Muscle of arm (tissue), 12 donors: Measurements from ENCODE around the gene BMP8B. TPM values are rescaled to one million over a fixed set of nuclear protein-coding genes. Genes with fewer than 3 reads are reported as not detected.
A peak's percentile ranks its signal among the peaks of the same experiment; 100 is the strongest.

Experiments
- DNase-seq: peaks from one replicate; pipeline ENCODE4 v3.0.0-alpha.2; 2013
- polyA plus RNA-seq, 12 donors: library from polyadenylated mRNA; unstranded; fragments of 120-200 nt; gene quantifications; one replicate each; pipeline ENCODE4 v1.2.1, GENCODE V29; 2013; ENCODE audit not compliant: insufficient read length in 12 of 12

The BMP8B gene
- polyA plus RNA-seq, 12 donors, result 1.0 to 2.6 (median 1.2) TPM; not detected in 2

- DNase-seq, result no peak
These were observed 60.7 kb downstream of the BMP8B start for GRCh38 chr1:39727932-39728317.

GRCh38 chr1:39727221-39727931 is 61.3 kb downstream of the BMP8B start:
- DNase-seq, result no peak

- no peak for DNase-seq
These were observed 62.1 kb downstream of the BMP8B start for GRCh38 chr1:39726600-39726999.

GRCh38 chr1:39722495-39722894 is 66.2 kb downstream of the BMP8B start:
- DNase-seq, result no peak

- DNase-seq, result no peak
These were observed 67.0 kb downstream of the BMP8B start for GRCh38 chr1:39721664-39722063.

DNA sequence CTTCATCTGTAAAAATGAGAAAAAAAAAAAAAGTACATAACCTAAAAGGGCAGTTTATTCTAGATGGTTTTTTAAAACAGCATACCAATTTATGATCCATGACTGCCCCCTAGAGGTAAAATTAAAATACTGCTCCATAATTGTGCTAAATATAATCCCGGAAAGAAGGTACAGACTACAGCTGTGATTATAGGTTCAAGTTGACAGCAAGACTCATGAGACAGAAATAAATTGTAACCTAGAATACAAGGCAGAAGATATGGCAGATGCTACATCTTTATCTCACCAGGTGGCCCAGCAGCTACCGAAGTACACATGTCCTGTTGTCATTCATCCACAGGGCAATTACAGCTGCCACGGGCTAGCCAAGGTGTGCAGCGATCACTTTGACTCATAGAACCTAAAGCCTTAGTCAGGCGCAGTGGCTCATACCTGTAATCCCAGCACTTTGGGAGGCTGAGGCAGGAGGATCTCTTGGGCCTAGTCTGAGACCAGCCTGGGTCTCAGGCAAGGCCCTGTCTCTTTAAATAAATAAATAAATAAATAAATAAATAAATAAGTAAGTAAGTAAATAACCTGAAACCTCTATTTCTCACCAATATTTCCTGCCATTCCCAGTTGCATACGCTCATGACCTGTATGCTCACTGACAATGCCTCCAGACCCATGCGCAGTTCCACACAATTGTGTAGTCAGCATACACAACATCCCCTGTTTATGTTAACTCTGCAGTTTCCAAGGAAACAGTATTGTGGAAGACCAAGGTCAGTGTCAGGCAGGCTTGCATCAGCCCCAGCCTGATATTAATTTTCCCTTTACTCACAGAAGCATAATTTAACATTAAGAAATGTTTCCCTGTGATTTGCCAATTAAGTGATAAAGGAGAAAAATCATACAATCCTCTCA is 68.3 kb downstream of the BMP8B start:
- peak; percentile 61 for DNase-seq

- DNase-seq, result no peak
These were observed 70.9 kb downstream of the BMP8B start for GRCh38 chr1:39717809-39718208.

DNA sequence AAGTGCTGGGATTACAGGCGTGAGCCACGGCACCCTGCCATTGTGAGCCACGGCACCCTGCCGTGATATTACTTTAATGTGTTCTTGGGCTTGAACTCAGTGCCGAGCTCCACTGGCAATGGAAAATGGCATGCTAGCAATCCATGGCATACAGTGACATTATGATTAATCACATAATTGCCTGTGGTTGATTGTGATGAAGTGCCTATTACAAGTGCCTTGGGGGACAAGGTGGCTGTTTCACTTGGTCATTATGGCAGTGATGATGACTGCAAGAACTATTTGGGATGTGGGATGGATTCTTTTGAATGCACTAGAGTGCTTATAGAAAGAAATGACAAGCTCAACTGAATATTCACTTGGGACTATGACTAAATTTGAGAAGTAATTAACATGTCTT is 75.1 kb downstream of the BMP8B start:
- no peak for DNase-seq

DNA sequence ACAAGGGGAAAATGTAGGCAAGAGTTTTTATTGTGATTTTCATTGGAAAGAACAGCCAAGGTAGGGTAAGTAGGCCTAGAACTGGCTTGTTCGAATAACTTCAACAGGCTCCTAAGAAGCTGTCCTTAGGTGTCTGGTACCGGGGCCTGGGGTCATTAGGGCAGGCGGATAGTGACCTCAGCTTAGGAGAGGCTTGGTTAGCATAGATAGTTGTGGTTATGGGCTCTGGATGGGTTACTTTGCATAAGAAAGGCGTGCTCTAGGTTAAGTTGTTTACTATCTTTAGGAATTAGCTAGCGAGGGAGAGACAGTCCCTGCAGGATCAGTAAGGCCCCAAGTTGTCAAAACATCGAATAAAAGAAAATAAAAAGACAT is 76.7 kb downstream of the BMP8B start:
- DNase-seq, result no peak

GRCh38 chr1:39711104-39711965 is 77.3 kb downstream of the BMP8B start:
- DNase-seq, result no peak

DNA sequence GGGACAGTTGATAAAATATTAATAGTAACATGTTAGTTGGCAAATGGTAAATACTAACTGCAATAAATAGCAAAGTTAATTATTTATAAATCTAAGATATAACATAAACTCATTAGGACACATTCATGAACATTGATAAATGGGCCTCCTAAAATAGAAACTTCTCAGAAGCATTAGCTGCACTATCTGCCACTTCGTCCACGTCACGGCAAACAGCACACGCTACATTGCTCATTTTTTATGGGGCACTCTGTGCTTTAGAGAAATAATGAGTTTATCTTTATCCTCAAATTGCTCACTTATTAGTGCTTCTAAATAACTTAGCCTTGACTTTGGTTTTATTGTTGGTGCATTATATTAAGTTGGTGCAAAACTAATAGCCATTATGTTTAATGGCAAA is 81.2 kb downstream of the BMP8B start:
- no peak for DNase-seq

Other genes with a start within 250 kb of the BMP8B start
- gene PABPC4, start 212.1 kb downstream of the BMP8B start, polyA plus RNA-seq, result 1,000 to 10,000 TPM in 1 of 12 donors, 100 to 1,000 TPM in 11; 266 to 1,105 (median 416) TPM
- 10 to 100 TPM in 11 of 12 donors, not detected in 1; 32.9 to 63.6 (median 51.9) TPM for gene HEYL, start 149.2 kb downstream of the BMP8B start, polyA plus RNA-seq
- gene NT5C1A, start 116.8 kb downstream of the BMP8B start, polyA plus RNA-seq, result 10 to 100 TPM in 1 of 12 donors, 1 to 10 TPM in 9, not detected in 2; 2.3 to 13.1 (median 6.3) TPM
- 1 to 10 TPM in 8 of 12 donors, under 1 TPM in 2, not detected in 2; 0.57 to 2.5 (median 1.6) TPM for gene HPCAL4, start 97.4 kb downstream of the BMP8B start, polyA plus RNA-seq
- gene PPIE, start 50.0 kb downstream of the BMP8B start, polyA plus RNA-seq, result 10 to 100 TPM in 11 of 12 donors, not detected in 1; 23.2 to 47.3 (median 40.8) TPM
- gene OXCT2, start 17.5 kb downstream of the BMP8B start, polyA plus RNA-seq, result under 1 TPM in 7 of 12 donors, not detected in 5; 0.09 to 0.66 (median 0.21) TPM
- 10 to 100 TPM in 11 of 12 donors, not detected in 1; 11.8 to 31.5 (median 16.0) TPM for gene TRIT1, start 94.6 kb upstream of the BMP8B start, polyA plus RNA-seq
- gene MYCL, start 113.1 kb upstream of the BMP8B start, polyA plus RNA-seq, result 10 to 100 TPM in 2 of 12 donors, 1 to 10 TPM in 8, not detected in 2; 1.6 to 25.4 (median 3.5) TPM
- 10 to 100 TPM in 1 of 12 donors, 1 to 10 TPM in 7, under 1 TPM in 3, not detected in 1; 0.68 to 10.7 (median 1.9) TPM for gene MFSD2A, start 166.3 kb upstream of the BMP8B start, polyA plus RNA-seq